T-helper 1 cell treated with Interleukin-12 subunit alpha and Interleukin-12 subunit beta and Interleukin-4 antibody, amounts not matched to agents 30 ng/mL and 1 ng/mL, for 36 hours (primary cell): ENCODE data around the gene SLC9A8. TPM values are rescaled to one million over a fixed set of nuclear protein-coding genes. Genes with fewer than 3 reads are reported as not detected.
"Not testable (repeated sequence)": the region's sequence is repeated elsewhere in the genome, so short reads cannot be mapped to it uniquely, and the experiment has no call there.

Experiments
- intact Hi-C: fragments of 100-400 bp; cut with micrococcal nuclease; formaldehyde crosslinking; loops from one replicate; pipeline ENCODE4 v1.15.1; 2024
- total RNA-seq: library from RNA; stranded (reverse); gene quantifications from 2 replicates; pipeline ENCODE4 v1.2.3, GENCODE V29; 2022

SLC9A8 gene
- total RNA-seq, 1 donor from 2014 or later, result 30.7 TPM

- intact Hi-C loops, result no loop called here
These were observed 32.4 kb downstream of the SLC9A8 start for GRCh38 chr20:49845060-49845459.

GRCh38 chr20:49846206-49846807 is 33.7 kb downstream of the SLC9A8 start:
- intact Hi-C loops, result loop anchor here (1.0 to 2.0 kb wide), 8 partner anchors 24 to 512 kb away; partner anchors contain the start of gene B4GALT5

- intact Hi-C loops, result loop anchor here (2.0 kb wide), 1 partner anchor 18 kb away; no protein-coding TSS in a partner anchor
These were observed 38.0 kb downstream of the SLC9A8 start for GRCh38 chr20:49850463-49851230.

GRCh38 chr20:49851231-49851705 is 38.6 kb downstream of the SLC9A8 start:
- intact Hi-C loops, result loop anchor here (2.0 kb wide), 1 partner anchor 18 kb away; no protein-coding TSS in a partner anchor

- intact Hi-C loops, result loop anchor here (2.0 kb wide), 1 partner anchor 17 kb away; no protein-coding TSS in a partner anchor
These were observed 39.4 kb downstream of the SLC9A8 start for GRCh38 chr20:49851991-49852390.

- intact Hi-C loops, result no loop called here
These were observed 40.0 kb downstream of the SLC9A8 start for GRCh38 chr20:49852522-49853080.

GRCh38 chr20:49853640-49854039 is 41.0 kb downstream of the SLC9A8 start:
- intact Hi-C loops, result no loop called here

GRCh38 chr20:49854190-49854875 is 41.7 kb downstream of the SLC9A8 start:
- intact Hi-C loops, result no loop called here

GRCh38 chr20:49856904-49857303 is 44.3 kb downstream of the SLC9A8 start:
- intact Hi-C loops, result no loop called here

- intact Hi-C loops, result no loop called here
These were observed 45.5 kb downstream of the SLC9A8 start for GRCh38 chr20:49858076-49858585.

GRCh38 chr20:49859011-49859410 is 46.4 kb downstream of the SLC9A8 start:
- intact Hi-C loops, result no loop called here

GRCh38 chr20:49859807-49860206 is 47.2 kb downstream of the SLC9A8 start:
- intact Hi-C loops, result no loop called here

GRCh38 chr20:49861232-49861631 is 48.6 kb downstream of the SLC9A8 start:
- intact Hi-C loops, result not testable (repeated sequence)

GRCh38 chr20:49862607-49863200 is 50.1 kb downstream of the SLC9A8 start:
- intact Hi-C loops, result no loop called here

- intact Hi-C loops, result no loop called here
These were observed 51.0 kb downstream of the SLC9A8 start for GRCh38 chr20:49863666-49864065.

- intact Hi-C loops, result no loop called here
These were observed 52.9 kb downstream of the SLC9A8 start for GRCh38 chr20:49865559-49865958.

- intact Hi-C loops, result no loop called here
These were observed 53.4 kb downstream of the SLC9A8 start for GRCh38 chr20:49866051-49866450.

GRCh38 chr20:49867453-49868215 is 55.0 kb downstream of the SLC9A8 start:
- intact Hi-C loops, result loop anchor here (2.0 kb wide), 1 partner anchor 17 kb away; no protein-coding TSS in a partner anchor

- intact Hi-C loops, result loop anchor here (2.0 kb wide), 1 partner anchor 18 kb away; no protein-coding TSS in a partner anchor
These were observed 55.9 kb downstream of the SLC9A8 start for GRCh38 chr20:49868538-49868937.

- intact Hi-C loops, result loop anchor here (2.0 kb wide), 1 partner anchor 18 kb away; no protein-coding TSS in a partner anchor
These were observed 56.3 kb downstream of the SLC9A8 start for GRCh38 chr20:49868964-49869363.
